ENCODE measurements around the gene ELL3. TPM values are rescaled to one million over a fixed set of nuclear protein-coding genes. Genes with fewer than 3 reads are reported as not detected.
A peak's percentile ranks its signal among the peaks of the same experiment; 100 is the strongest.

The ELL3 gene
- total and polyA plus RNA-seq, 2 experiments from 2014 or later, result 4.3 TPM; not detected in 1

GRCh38 chr15:43771816-43772215 is 5.0 kb downstream of the ELL3 start:
- Histone ChIP-seq H3K27ac (no peak overlapping the region), H3K36me3 (peaks cover 60% of the 10 kb centered on the region), H3K4me3 (no peak overlapping the region), H3K9me3 (ENCODE audit: low read depth) (no peaks in the 10 kb centered on the region), H3K27me3 (no peaks in the 10 kb centered on the region), H3K4me1 (ENCODE audit: low read depth) (peaks cover 6% of the 10 kb centered on the region)
- no peak for TF ChIP-seq CTCF (IDR thresholded peaks at IDR 0.05; ENCODE audit: low read depth, low read length)
- no peak for DNase-seq (ENCODE audit: low read depth in 1 of 2, low spot score in 1 of 2)

GRCh38 chr15:43769584-43770228 is 7.1 kb downstream of the ELL3 start:
- no peaks in the 10 kb centered on the region for H3K27me3 ChIP-seq
- H3K9me3 ChIP-seq (ENCODE audit: low read depth), result no peaks in the 10 kb centered on the region
- peaks cover 6% of the 10 kb centered on the region for H3K4me1 ChIP-seq (ENCODE audit: low read depth)
- TF ChIP-seq CTCF (IDR thresholded peaks at IDR 0.05; ENCODE audit: low read depth, low read length), result peak; percentile 95
- H3K36me3 ChIP-seq, result peaks cover 80% of the 10 kb centered on the region
- H3K27ac ChIP-seq, result no peak overlapping the region
- peak; percentile 69 to 77 for DNase-seq (ENCODE audit: low read depth in 1 of 2, low spot score in 1 of 2)
- no peak overlapping the region for H3K4me3 ChIP-seq

GRCh38 chr15:43763819-43764446 is 12.8 kb downstream of the ELL3 start:
- H3K27ac ChIP-seq, result peak overlapping the region; percentile 6
- H3K4me3 ChIP-seq, result no peak overlapping the region
- H3K36me3 ChIP-seq, result peaks cover 81% of the 10 kb centered on the region
- DNase-seq (ENCODE audit: low read depth in 1 of 2, low spot score in 1 of 2), result no peak
- H3K27me3 ChIP-seq, result no peaks in the 10 kb centered on the region
- H3K9me3 ChIP-seq (ENCODE audit: low read depth), result no peaks in the 10 kb centered on the region
- H3K4me1 ChIP-seq (ENCODE audit: low read depth), result peaks cover 6% of the 10 kb centered on the region
- no peak for TF ChIP-seq CTCF (IDR thresholded peaks at IDR 0.05; ENCODE audit: low read depth, low read length)

GRCh38 chr15:43762824-43763223 is 13.9 kb downstream of the ELL3 start:
- Histone ChIP-seq H3K4me3 (no peak overlapping the region), H3K4me1 (ENCODE audit: low read depth) (peaks cover 6% of the 10 kb centered on the region), H3K36me3 (peaks cover 71% of the 10 kb centered on the region), H3K9me3 (ENCODE audit: low read depth) (no peaks in the 10 kb centered on the region), H3K27ac (peak overlapping the region; percentile 6), H3K27me3 (no peaks in the 10 kb centered on the region)
- no peak for DNase-seq (ENCODE audit: low read depth in 1 of 2, low spot score in 1 of 2)
- TF ChIP-seq CTCF (IDR thresholded peaks at IDR 0.05; ENCODE audit: low read depth, low read length), result no peak

- no peak overlapping the region for H3K4me3 ChIP-seq
- H3K36me3 ChIP-seq, result peaks cover 37% of the 10 kb centered on the region
- no peak overlapping the region for H3K27ac ChIP-seq
Observed at GRCh38 chr15:43751885-43752284, 24.9 kb downstream of the ELL3 start.

More at GRCh38 chr15:43751885-43752284, 24.9 kb downstream of the ELL3 start:
- Histone ChIP-seq H3K4me1 (ENCODE audit: low read depth) (peaks cover 3% of the 10 kb centered on the region), H3K27me3 (no peaks in the 10 kb centered on the region), H3K9me3 (ENCODE audit: low read depth) (no peaks in the 10 kb centered on the region)
- DNase-seq (ENCODE audit: low read depth in 1 of 2, low spot score in 1 of 2), result no peak
- TF ChIP-seq CTCF (IDR thresholded peaks at IDR 0.05; ENCODE audit: low read depth, low read length), result no peak
